Panc1 (cell line): ENCODE results near the gene AMTN. TPM values are rescaled to one million over a fixed set of nuclear protein-coding genes. Genes with fewer than 3 reads are reported as not detected.

Experiments
- ATAC-seq: fragments of 200-7000 bp; cut with Tn5 transposase; 2 replicates; pipeline ENCODE4 v1.9.1; 2020; ENCODE audit warnings: mild to moderate bottlenecking, moderate library complexity
- BruUV-seq: library from RNA; stranded (reverse); fragments of 400-500 nt; replicated peaks from 2 replicates; lab custom pipeline; 2021; lab: Mats Ljungman, UMichigan
- CTCF ChIA-PET: fragments of 300-600 bp; sonication (Branson Sonifier 250); formaldehyde crosslinking; loops from one replicate; lab custom pipeline; 2022; ENCODE audit warnings: antibody characterized with exemption; lab: Charles Lee
- POLR2A ChIA-PET: fragments of 300-600 bp; sonication (Branson Sonifier 250); formaldehyde crosslinking; loops from one replicate; lab custom pipeline; 2022; ENCODE audit warnings: antibody characterized with exemption; lab: Charles Lee
- DNase-seq: peaks from one replicate; pipeline ENCODE4 v3.0.0-alpha.2; 2010; ENCODE audit warnings: low read depth, low spot score
- H3K27ac ChIP-seq: 2 replicates; pipeline ENCODE4 v1.5.1; 2011; ENCODE audit warnings: mild to moderate bottlenecking, low read length, inconsistent platforms
- H3K27me3 ChIP-seq: fragments of 200-500 bp; sonication (Bioruptor generic); 2 replicates; pipeline ENCODE4 v1.6.0; 2014; ENCODE audit warnings: low read length, inconsistent platforms; ENCODE audit not compliant: control insufficient read depth, insufficient read depth
- H3K36me3 ChIP-seq: fragments of 200-500 bp; sonication (Bioruptor generic); 2 replicates; pipeline ENCODE4 v1.5.1; 2014; ENCODE audit warnings: inconsistent platforms, mild to moderate bottlenecking, low read length, moderate library complexity; ENCODE audit not compliant: control insufficient read depth, insufficient read depth
- H3K4me1 ChIP-seq: 2 replicates; pipeline ENCODE4 v1.5.1; 2011; ENCODE audit warnings: inconsistent platforms, mild to moderate bottlenecking, low read length, moderate library complexity; ENCODE audit not compliant: control insufficient read depth, insufficient read depth
- H3K4me3 ChIP-seq, 2 experiments: 2 replicates each; pipeline ENCODE4 v1.5.1; 2011 to 2012; ENCODE audit warnings: low read depth in 2 of 2, low read length in 2 of 2, mild to moderate bottlenecking in 2 of 2, inconsistent platforms in 1 of 2, moderate library complexity in 1 of 2
- H3K9me3 ChIP-seq: fragments of 200-500 bp; sonication (Bioruptor generic); 2 replicates; pipeline ENCODE4 v1.5.1; 2014; ENCODE audit warnings: low read depth, mild to moderate bottlenecking, inconsistent platforms, low read length, moderate library complexity; ENCODE audit not compliant: control insufficient read depth, insufficient read depth
- CTCF ChIP-seq: fragments of 450-650 bp; IDR thresholded peaks from 2 replicates; pipeline ENCODE4 v1.5.1; 2017; ENCODE audit warnings: mild to moderate bottlenecking
- POLR2AphosphoS5 ChIP-seq: IDR thresholded peaks from 2 replicates; pipeline ENCODE4 v1.6.1; 2012; ENCODE audit warnings: mild to moderate bottlenecking, low read depth, low read length, moderate library complexity
- REST ChIP-seq, 2 experiments: IDR thresholded peaks; 2 replicates each; pipeline ENCODE4 v1.6.1; 2011 to 2012; ENCODE audit warnings: low read depth in 2 of 2, control low read depth in 1 of 2, low read length in 1 of 2, mild to moderate bottlenecking in 1 of 2, moderate library complexity in 1 of 2; ENCODE audit not compliant: insufficient read depth in 1 of 2
- SIN3A ChIP-seq: IDR thresholded peaks from 2 replicates; pipeline ENCODE4 v1.6.1; 2012; ENCODE audit warnings: low read depth, mild to moderate bottlenecking, low read length, moderate library complexity, borderline replicate concordance; ENCODE audit not compliant: insufficient read depth
- TCF7L2 ChIP-seq: IDR thresholded peaks from 2 replicates; pipeline ENCODE4 v1.6.1; 2011; ENCODE audit warnings: mild to moderate bottlenecking, low read depth, low read length, inconsistent platforms
- in situ Hi-C: cut with HindIII; loops from 2 replicates; pipeline ENCODE4 v1.10.0; 2016; ENCODE audit warnings: low sequenced_read_pairs, low pct_unique_long_range_greater_than_20kb
- intact Hi-C: fragments of 100-400 bp; cut with micrococcal nuclease; formaldehyde crosslinking; loops from one replicate; pipeline ENCODE4 v1.10.0; 2022; ENCODE audit not compliant: unreplicated experiment
- total RNA-seq: library from RNA; stranded (reverse); gene quantifications from one replicate; pipeline ENCODE4 v1.2.1, GENCODE V29; 2021; ENCODE audit not compliant: unreplicated experiment

The AMTN gene
- total RNA-seq, 1 experiment from 2014 or later: not detected

- ATAC-seq: no peak
- BruUV-seq: no TSS peak
- in situ Hi-C loops: no loop called here
- no peak for DNase-seq
- ChIA-PET POLR2A (no interaction called here), CTCF (no interaction called here)
- Histone ChIP-seq H3K36me3 (no peaks in the 10 kb centered on the region), H3K4me1 (no peaks in the 10 kb centered on the region), H3K4me3 (no peak overlapping the region), H3K27ac (no peak overlapping the region), H3K27me3 (no peaks in the 10 kb centered on the region), H3K9me3 (no peaks in the 10 kb centered on the region)
- no peak for TF ChIP-seq SIN3A
- no peak for TF ChIP-seq POLR2AphosphoS5
- no peak for TF ChIP-seq TCF7L2
- no peak for TF ChIP-seq REST (IDR thresholded peaks at IDR 0.05; ENCODE audit: insufficient read depth in 1 of 2, low read depth in 2 of 2, low read length in 1 of 2)
- TF ChIP-seq CTCF: no peak
- intact Hi-C loops: loop anchor here (10.0 kb wide), 2 partner anchors 324 to 614 kb away; no protein-coding TSS in a partner anchor
These were observed 9.6 kb upstream of the AMTN start for GRCh38 chr4:70508801-70509200.

GRCh38 chr4:70511365-70511764 is 7.0 kb upstream of the AMTN start:
- H3K36me3 ChIP-seq: no peaks in the 10 kb centered on the region
- no peak for ATAC-seq
- ChIA-PET CTCF (interaction anchor here (0.7 kb wide), 2 partner anchors 50 to 222 kb away, joined by 3 read pairs; no protein-coding TSS in a partner anchor), POLR2A (no interaction called here)
- TF ChIP-seq POLR2AphosphoS5 (no peak), CTCF (no peak), SIN3A (no peak), TCF7L2 (no peak), REST (IDR thresholded peaks at IDR 0.05; ENCODE audit: insufficient read depth in 1 of 2, low read depth in 2 of 2, low read length in 1 of 2) (no peak)
- no peak overlapping the region for H3K4me3 ChIP-seq
- no peaks in the 10 kb centered on the region for H3K9me3 ChIP-seq
- no peak overlapping the region for H3K27ac ChIP-seq
- in situ Hi-C loops (no loop called here), intact Hi-C loops (loop anchor here (5.0 kb wide), 1 partner anchor 824 kb away; no protein-coding TSS in a partner anchor)
- no TSS peak for BruUV-seq
- no peaks in the 10 kb centered on the region for H3K4me1 ChIP-seq
- no peaks in the 10 kb centered on the region for H3K27me3 ChIP-seq
- no peak for DNase-seq
